Measurements from ENCODE around the gene TNPO2.
A peak's percentile ranks its signal among the peaks of the same experiment; 100 is the strongest.
"Not testable (repeated sequence)": the region's sequence is repeated elsewhere in the genome, so short reads cannot be mapped to it uniquely, and the experiment has no call there.

TNPO2 gene

DNA sequence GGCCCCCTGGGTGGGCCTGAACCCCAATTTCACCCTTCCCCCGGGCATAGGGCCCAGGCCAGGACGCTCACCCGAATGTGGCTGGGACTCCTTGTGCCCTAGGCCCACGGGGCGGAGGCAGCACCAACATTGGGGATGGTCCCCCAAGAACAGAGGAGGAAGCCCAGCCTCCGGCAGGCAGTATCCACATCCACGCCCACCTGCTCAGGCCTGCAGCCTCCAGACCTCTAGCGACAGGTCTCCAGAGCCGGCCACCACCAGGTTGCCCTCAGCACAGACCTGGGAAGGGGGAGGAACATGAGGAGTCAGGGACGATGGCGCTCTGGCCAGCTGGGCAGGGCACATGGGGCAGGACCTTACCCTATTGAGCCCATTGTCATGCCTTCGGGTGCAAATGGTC lies 34.7 kb downstream of the TNPO2 start:
- no peaks in the 10 kb centered on the region for H3K4me1 ChIP-seq
- H3K27me3 ChIP-seq = no peaks in the 10 kb centered on the region
- no peak for DNase-seq
- H3K4me3 ChIP-seq (ENCODE audit: low read depth, low read length) = no peak overlapping the region
- H3K36me3 ChIP-seq = no peaks in the 10 kb centered on the region
- no peaks in the 10 kb centered on the region for H3K9me3 ChIP-seq
- TF ChIP-seq, protein P1, sequence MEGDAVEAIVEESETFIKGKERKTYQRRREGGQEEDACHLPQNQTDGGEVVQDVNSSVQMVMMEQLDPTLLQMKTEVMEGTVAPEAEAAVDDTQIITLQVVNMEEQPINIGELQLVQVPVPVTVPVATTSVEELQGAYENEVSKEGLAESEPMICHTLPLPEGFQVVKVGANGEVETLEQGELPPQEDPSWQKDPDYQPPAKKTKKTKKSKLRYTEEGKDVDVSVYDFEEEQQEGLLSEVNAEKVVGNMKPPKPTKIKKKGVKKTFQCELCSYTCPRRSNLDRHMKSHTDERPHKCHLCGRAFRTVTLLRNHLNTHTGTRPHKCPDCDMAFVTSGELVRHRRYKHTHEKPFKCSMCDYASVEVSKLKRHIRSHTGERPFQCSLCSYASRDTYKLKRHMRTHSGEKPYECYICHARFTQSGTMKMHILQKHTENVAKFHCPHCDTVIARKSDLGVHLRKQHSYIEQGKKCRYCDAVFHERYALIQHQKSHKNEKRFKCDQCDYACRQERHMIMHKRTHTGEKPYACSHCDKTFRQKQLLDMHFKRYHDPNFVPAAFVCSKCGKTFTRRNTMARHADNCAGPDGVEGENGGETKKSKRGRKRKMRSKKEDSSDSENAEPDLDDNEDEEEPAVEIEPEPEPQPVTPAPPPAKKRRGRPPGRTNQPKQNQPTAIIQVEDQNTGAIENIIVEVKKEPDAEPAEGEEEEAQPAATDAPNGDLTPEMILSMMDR (IDR thresholded peaks at IDR 0.05; ENCODE audit: low read depth, low read length) = no peak

GRCh38 chr19:12687496-12688196 lies 36.1 kb downstream of the TNPO2 start, which contains the start of gene GNG14:
Gene GNG14, plus strand, starts transcription at chr19:12687998. Its CDS starts 51 bp downstream, at chr19:12688049.
- Histone ChIP-seq H3K4me3 (ENCODE audit: low read depth, low read length) (no peak within 1 kb of the TSS), H3K27me3 (no peaks in the 10 kb centered on the region), H3K9me3 (no peaks in the 10 kb centered on the region), H3K4me1 (no peaks in the 10 kb centered on the region), H3K36me3 (no peaks in the 10 kb centered on the region)
- no peak for DNase-seq
- TF ChIP-seq, protein P1 (IDR thresholded peaks at IDR 0.05; ENCODE audit: low read depth, low read length) = no peak

DNA sequence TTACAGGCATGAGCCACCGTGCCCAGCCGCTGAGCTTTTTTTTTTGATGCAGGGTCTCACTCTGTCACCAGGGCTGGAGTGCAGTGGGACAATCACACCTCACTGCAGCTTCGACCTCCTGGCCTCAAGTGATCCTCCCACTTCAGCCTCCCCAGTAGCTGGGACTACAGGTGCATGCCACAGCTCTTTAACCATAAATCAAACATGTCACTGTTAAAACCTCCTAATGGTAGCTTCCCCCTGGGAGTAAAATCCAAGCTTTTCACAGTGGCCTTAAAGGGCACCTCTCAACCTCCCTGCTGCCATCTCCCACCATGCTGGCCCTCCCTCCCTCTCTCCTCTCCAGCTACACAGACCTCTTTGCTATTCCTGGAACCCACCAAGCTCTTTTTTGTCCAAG lies 37.9 kb downstream of the TNPO2 start:
- Histone ChIP-seq H3K9me3 (no peaks in the 10 kb centered on the region), H3K27me3 (no peaks in the 10 kb centered on the region), H3K36me3 (no peaks in the 10 kb centered on the region), H3K4me1 (no peaks in the 10 kb centered on the region), H3K4me3 (ENCODE audit: low read depth, low read length) (no peak overlapping the region)
- DNase-seq = no peak
- TF ChIP-seq, protein P1 (IDR thresholded peaks at IDR 0.05; ENCODE audit: low read depth, low read length) = no peak

GRCh38 chr19:12681074-12681987 lies 42.4 kb downstream of the TNPO2 start, which contains the start of gene DHPS:
Gene DHPS, minus strand, starts transcription at chr19:12681880. Its CDS starts 114 bp downstream, at chr19:12681766.
- H3K9me3 ChIP-seq = no peaks in the 10 kb centered on the region
- no peaks in the 10 kb centered on the region for H3K27me3 ChIP-seq
- DNase-seq = peak; percentile 92
- TF ChIP-seq, protein P1 (IDR thresholded peaks at IDR 0.05; ENCODE audit: low read depth, low read length) = no peak
- H3K36me3 ChIP-seq = peaks cover 29% of the 10 kb centered on the region
- no peaks in the 10 kb centered on the region for H3K4me1 ChIP-seq
- H3K4me3 ChIP-seq (ENCODE audit: low read depth, low read length) = peak within 1 kb of the TSS; percentile 80

DNA sequence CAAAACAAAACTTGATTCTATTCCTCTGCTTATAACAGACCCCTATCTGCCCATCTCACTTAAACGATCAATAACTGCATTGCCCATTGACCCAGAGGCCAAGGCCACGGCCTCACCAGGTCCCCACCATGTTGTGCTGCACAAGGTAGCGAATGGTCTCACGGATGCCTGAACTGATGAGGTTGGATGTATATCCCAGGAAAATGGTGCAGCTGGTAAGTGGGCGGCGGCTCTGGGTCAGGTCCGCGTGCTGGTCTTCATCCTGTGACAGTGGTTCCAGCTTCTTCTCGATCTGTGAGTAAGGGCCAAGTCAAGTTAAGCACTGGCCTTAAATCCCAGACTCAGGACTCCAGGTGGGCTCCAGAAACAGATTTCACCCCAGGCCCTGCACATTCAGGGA lies 43.7 kb downstream of the TNPO2 start:
- Histone ChIP-seq H3K9me3 (no peaks in the 10 kb centered on the region), H3K27me3 (no peaks in the 10 kb centered on the region), H3K36me3 (peaks cover 42% of the 10 kb centered on the region), H3K4me3 (ENCODE audit: low read depth, low read length) (no peak overlapping the region), H3K4me1 (no peaks in the 10 kb centered on the region)
- no peak for DNase-seq
- TF ChIP-seq, protein P1 (IDR thresholded peaks at IDR 0.05; ENCODE audit: low read depth, low read length) = no peak

DNA sequence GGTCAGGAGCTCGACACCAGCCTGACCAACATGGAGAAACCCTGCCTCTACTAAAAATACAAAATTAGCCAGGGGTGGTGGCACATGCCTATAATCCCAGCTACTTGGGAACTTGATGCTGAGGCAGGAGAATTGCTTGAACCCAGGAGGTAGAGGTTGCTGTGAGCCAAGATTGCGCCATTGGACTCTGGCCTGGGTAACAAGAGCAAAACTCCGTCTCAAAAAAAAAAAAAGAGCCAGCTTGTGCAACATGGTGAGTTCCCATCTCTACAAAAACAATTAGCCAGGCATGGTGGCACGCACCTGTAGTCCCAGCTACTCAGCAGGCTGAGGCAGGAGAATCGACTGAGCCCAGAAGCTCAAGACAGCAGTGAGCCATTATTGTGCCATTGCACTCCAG lies 45.7 kb downstream of the TNPO2 start:
- DNase-seq; H3K4me3 ChIP-seq (ENCODE audit: low read depth, low read length); H3K27me3 ChIP-seq; H3K9me3 ChIP-seq; H3K4me1 ChIP-seq: not testable (repeated sequence)
- peaks cover 57% of the 10 kb centered on the region for H3K36me3 ChIP-seq
